Caki2 (cell line): Measurements from ENCODE around the gene LCE1F. TPM values are rescaled to one million over a fixed set of nuclear protein-coding genes. Genes with fewer than 3 reads are reported as not detected.

Experiments
- total RNA-seq: library from RNA; depleted of rRNA; stranded (reverse); fragments of >200 nt; shearing (Covaris generic); gene quantifications from 2 replicates; pipeline ENCODE4 v1.2.3, GENCODE V29; 2014; ENCODE audit warnings: low replicate concordance; rRNA removed

The LCE1F gene
- total RNA-seq, 1 experiment from 2014 or later = not detected

Other genes starting within 250 kb of the LCE1F start
- gene LCE3E, start 208.4 kb upstream of the LCE1F start, total RNA-seq = not detected in 2 replicates
- gene LCE3D, start 194.6 kb upstream of the LCE1F start, total RNA-seq = not detected in 2 replicates
- not detected in 2 replicates for gene LCE3C, start 174.9 kb upstream of the LCE1F start, total RNA-seq
- gene LCE3B, start 161.3 kb upstream of the LCE1F start, total RNA-seq = not detected in 2 replicates
- gene LCE3A, start 152.0 kb upstream of the LCE1F start, total RNA-seq = not detected in 2 replicates
- not detected in 2 replicates for gene LCE2D, start 111.8 kb upstream of the LCE1F start, total RNA-seq
- not detected in 2 replicates for gene LCE2C, start 99.9 kb upstream of the LCE1F start, total RNA-seq
- gene LCE2B, start 89.0 kb upstream of the LCE1F start, total RNA-seq = not detected in 2 replicates
- gene LCE2A, start 76.8 kb upstream of the LCE1F start, total RNA-seq = not detected in 2 replicates
- gene LCE4A, start 67.0 kb upstream of the LCE1F start, total RNA-seq = not detected in 2 replicates
- not detected in 2 replicates for gene KPRP, start 17.1 kb upstream of the LCE1F start, total RNA-seq
- gene LCE1E, start 11.1 kb downstream of the LCE1F start, total RNA-seq = not detected in 2 replicates
- gene LCE1D, start 21.6 kb downstream of the LCE1F start, total RNA-seq = not detected in 2 replicates
- not detected in 2 replicates for gene LCE1C, start 31.5 kb downstream of the LCE1F start, total RNA-seq
- not detected in 2 replicates for gene LCE1B, start 36.8 kb downstream of the LCE1F start, total RNA-seq
- not detected in 2 replicates for gene LCE1A, start 52.3 kb downstream of the LCE1F start, total RNA-seq
- gene LCE6A, start 67.7 kb downstream of the LCE1F start, total RNA-seq = not detected in 2 replicates
- gene LCE7A, start 84.9 kb downstream of the LCE1F start, total RNA-seq = not detected in 2 replicates
- gene SMCP, start 103.2 kb downstream of the LCE1F start, total RNA-seq = not detected in 2 replicates
- not detected in 2 replicates for gene IVL, start 133.4 kb downstream of the LCE1F start, total RNA-seq
- not detected in 2 replicates for gene SPRR5, start 172.1 kb downstream of the LCE1F start, total RNA-seq
- not detected in 2 replicates for gene SPRR4, start 195.5 kb downstream of the LCE1F start, total RNA-seq
- not detected in 2 replicates for gene SPRR1A, start 208.9 kb downstream of the LCE1F start, total RNA-seq
- not detected in 2 replicates for gene SPRR3, start 226.6 kb downstream of the LCE1F start, total RNA-seq